IMR-90 (cell line): ENCODE measurements around the gene GLIS1. TPM values are rescaled to one million over a fixed set of nuclear protein-coding genes. Genes with fewer than 3 reads are reported as not detected.

ENCODE experiments used
- ATAC-seq: fragments of 200-7000 bp; cut with Tn5 transposase; 2 replicates; pipeline ENCODE4 v1.9.1; 2020; ENCODE audit warnings: low read depth, mild to moderate bottlenecking, moderate library complexity
- BruUV-seq: library from RNA; stranded (reverse); fragments of 400-500 nt; replicated peaks from 2 replicates; lab custom pipeline; 2021; lab: Mats Ljungman, UMichigan
- CTCF ChIA-PET: fragments of 300-600 bp; formaldehyde crosslinking; extraction: SDS; loops from one replicate; lab custom pipeline; 2021; ENCODE audit warnings: antibody characterized with exemption; lab: Yijun Ruan, JAX
- POLR2A ChIA-PET: fragments of 300-600 bp; sonication (Branson Sonifier 250); formaldehyde crosslinking; loops from one replicate; lab custom pipeline; 2022; ENCODE audit warnings: antibody characterized with exemption; ENCODE audit not compliant: unreplicated experiment; lab: Charles Lee
- DNase-seq: peaks from one replicate; pipeline ENCODE4 v3.0.0; 2013
- H2AFZ ChIP-seq: replicated peaks from 2 replicates; pipeline ENCODE3; 2013; ENCODE audit warnings: low read length, mild to moderate bottlenecking; ENCODE audit not compliant: poor library complexity
- H2AK5ac ChIP-seq: 2 replicates; pipeline ENCODE4 v1.6.1; 2013; ENCODE audit warnings: low read depth, low read length, inconsistent platforms
- H2AK9ac ChIP-seq: replicated peaks from 2 replicates; pipeline ENCODE3; 2013; ENCODE audit warnings: mild to moderate bottlenecking, low read depth, low read length, moderate library complexity; ENCODE audit not compliant: poor library complexity
- H2BK120ac ChIP-seq: 2 replicates; pipeline ENCODE4 v1.6.1; 2013; ENCODE audit warnings: low read depth, low read length, inconsistent platforms
- H2BK15ac ChIP-seq: 3 replicates; pipeline ENCODE4 v1.6.1; 2013; ENCODE audit warnings: low read depth, low read length, inconsistent platforms
- H2BK20ac ChIP-seq: 2 replicates; pipeline ENCODE4 v1.6.1; 2013; ENCODE audit warnings: low read depth, mild to moderate bottlenecking, inconsistent platforms, low read length, moderate library complexity
- H2BK5ac ChIP-seq: 2 replicates; pipeline ENCODE4 v1.6.1; 2013; ENCODE audit warnings: mild to moderate bottlenecking, low read depth, low read length, inconsistent platforms; ENCODE audit not compliant: poor library complexity, severe bottlenecking
- H3K14ac ChIP-seq: replicated peaks from 2 replicates; pipeline ENCODE4 v1.6.1; 2013; ENCODE audit warnings: low read depth, low read length, inconsistent platforms
- H3K18ac ChIP-seq: 2 replicates; pipeline ENCODE4 v1.6.1; 2013; ENCODE audit warnings: low read depth, low read length, control low read depth
- H3K23ac ChIP-seq: 2 replicates; pipeline ENCODE4 v1.6.1; 2013; ENCODE audit warnings: low read depth, low read length, inconsistent platforms
- H3K27ac ChIP-seq: 2 replicates; pipeline ENCODE4 v1.5.1; 2013; ENCODE audit warnings: mild to moderate bottlenecking, control low read depth, low read length; ENCODE audit not compliant: insufficient read depth
- H3K27me3 ChIP-seq: 2 replicates; pipeline ENCODE4 v1.6.1; 2013; ENCODE audit warnings: low read length; ENCODE audit not compliant: control insufficient read depth, insufficient read depth
- H3K36me3 ChIP-seq: 2 replicates; pipeline ENCODE4 v1.6.1; 2013; ENCODE audit warnings: low read length, mixed read lengths; ENCODE audit not compliant: control insufficient read depth, insufficient read depth
- H3K4ac ChIP-seq: 2 replicates; pipeline ENCODE4 v1.6.1; 2013; ENCODE audit warnings: low read depth, low read length, inconsistent platforms
- H3K4me1 ChIP-seq: 2 replicates; pipeline ENCODE4 v1.6.1; 2013; ENCODE audit warnings: low read length, mixed read lengths; ENCODE audit not compliant: control insufficient read depth, insufficient read depth
- H3K4me2 ChIP-seq: 2 replicates; pipeline ENCODE4 v1.6.1; 2013; ENCODE audit warnings: low read depth, mild to moderate bottlenecking, control low read depth, low read length, moderate library complexity
- H3K4me3 ChIP-seq: 2 replicates; pipeline ENCODE4 v1.5.1; 2013; ENCODE audit warnings: low read depth, mild to moderate bottlenecking, control low read depth, low read length, moderate library complexity; ENCODE audit not compliant: insufficient read depth
- H3K56ac ChIP-seq: 2 replicates; pipeline ENCODE4 v1.6.1; 2013; ENCODE audit warnings: low read length, inconsistent platforms; ENCODE audit not compliant: insufficient read depth; ENCODE audit errors: extremely low read depth
- H3K79me1 ChIP-seq, 2 experiments: 2 replicates each; pipeline ENCODE4 v1.6.1; 2013; ENCODE audit warnings: low read length in 2 of 2, inconsistent platforms in 1 of 2, low read depth in 1 of 2
- H3K9ac ChIP-seq: 2 replicates; pipeline ENCODE4 v1.6.1; 2013; ENCODE audit warnings: low read depth, low read length, control low read depth
- H3K9me1 ChIP-seq: 2 replicates; pipeline ENCODE4 v1.6.1; 2013; ENCODE audit warnings: low read length, inconsistent platforms; ENCODE audit not compliant: insufficient read depth
- H3K9me3 ChIP-seq: 2 replicates; pipeline ENCODE4 v1.6.1; 2013; ENCODE audit warnings: low read length; ENCODE audit not compliant: control insufficient read depth, insufficient read depth
- H4K20me1 ChIP-seq: 2 replicates; pipeline ENCODE4 v1.6.1; 2013; ENCODE audit warnings: low read length, inconsistent platforms; ENCODE audit not compliant: insufficient read depth
- H4K5ac ChIP-seq: 2 replicates; pipeline ENCODE4 v1.6.1; 2013; ENCODE audit warnings: mild to moderate bottlenecking, low read depth, low read length, control low read depth
- H4K8ac ChIP-seq, 2 experiments: 2 replicates each; pipeline ENCODE4 v1.6.1; 2013; ENCODE audit warnings: low read depth in 2 of 2, low read length in 2 of 2, control low read depth in 1 of 2, inconsistent platforms in 1 of 2
- H4K91ac ChIP-seq: 2 replicates; pipeline ENCODE4 v1.6.1; 2013; ENCODE audit warnings: low read depth, low read length, inconsistent platforms; ENCODE audit not compliant: insufficient read depth
- CHD1 ChIP-seq: IDR thresholded peaks from 2 replicates; pipeline ENCODE4 v1.6.1; 2012; ENCODE audit warnings: low read depth, low read length, improper control_type of control experiment
- FOS ChIP-seq: fragments of 150-350 bp; IDR thresholded peaks from 2 replicates; pipeline ENCODE4 v1.6.1; 2016; ENCODE audit warnings: low read depth, low read length
- MAFK ChIP-seq: IDR thresholded peaks from 2 replicates; pipeline ENCODE4 v1.6.1; 2012; ENCODE audit warnings: low read depth, low read length, improper control_type of control experiment
- POLR2A ChIP-seq: IDR thresholded peaks from 2 replicates; pipeline ENCODE4 v1.6.1; 2012; ENCODE audit warnings: mild to moderate bottlenecking, low read depth, low read length
- RAD21 ChIP-seq: IDR thresholded peaks from 2 replicates; pipeline ENCODE4 v1.6.1; 2012; ENCODE audit warnings: low read length, improper control_type of control experiment
- RFX5 ChIP-seq: IDR thresholded peaks from 2 replicates; pipeline ENCODE4 v1.8.0; 2012; ENCODE audit warnings: low read depth, mild to moderate bottlenecking, low read length, moderate library complexity
- SMC3 ChIP-seq: fragments of 150-350 bp; IDR thresholded peaks from 2 replicates; pipeline ENCODE4 v1.6.1; 2016; ENCODE audit warnings: low read depth, mild to moderate bottlenecking, antibody characterized with exemption, low read length, moderate library complexity
- WGBS, 2 experiments: methylation state at CpG; one replicate each; pipeline versions ENCODE4 v1.1.5 to v1.1.7; 2013; ENCODE audit warnings: missing lambda C conversion rate in 2 of 2; ENCODE audit not compliant: insufficient read length in 1 of 2; ENCODE audit errors: extremely low coverage in 2 of 2; 5-methylcytosine and 5-hydroxymethylcytosine counted together
- dilution Hi-C: fragments of 300-500 bp; cut with HindIII; formaldehyde crosslinking; loops from one replicate; pipeline ENCODE4 v1.14.3; 2018; ENCODE audit warnings: low sequenced_read_pairs; ENCODE audit not compliant: unreplicated experiment
- in situ Hi-C: fragments of 300-500 bp; cut with MboI; formaldehyde crosslinking; loops from 3 replicates; pipeline ENCODE4 v1.14.3; 2019; ENCODE audit warnings: low sequenced_read_pairs, inconsistent platforms, mixed read lengths
- intact Hi-C: fragments of 100-400 bp; cut with micrococcal nuclease; formaldehyde crosslinking; loops from 2 replicates; pipeline ENCODE4 v1.10.0; 2022
- polyA plus RNA-seq, 3 experiments: library from polyadenylated mRNA; depleted of rRNA; stranded (reverse); fragments of >200 nt; gene quantifications; 2 replicates each; pipeline ENCODE4 v1.2.3, GENCODE V29; 2012; ENCODE audit warnings: low replicate concordance in 1 of 3
- total RNA-seq: library from RNA; depleted of rRNA; stranded (reverse); fragments of >200 nt; gene quantifications from 2 replicates; pipeline ENCODE4 v1.2.3, GENCODE V29; 2012
- TF ChIP-seq, protein P1 (sequence below): conservative IDR thresholded peaks from 2 replicates; pipeline ENCODE4 v1.5.1; 2012; ENCODE audit warnings: mild to moderate bottlenecking, low read depth, low read length, improper control_type of control experiment
- TF ChIP-seq, protein P2 (sequence below): fragments of 150-350 bp; IDR thresholded peaks from 2 replicates; pipeline ENCODE4 v1.6.1; 2017; ENCODE audit warnings: mild to moderate bottlenecking, antibody characterized with exemption, low read length, low read depth

GLIS1 gene
- total and polyA plus RNA-seq, 2 of the 4 experiments (the other 2 are of a cell fraction): 0.18 to 2.3 TPM

- no peak overlapping the region for H2BK120ac ChIP-seq
- no peak overlapping the region for H4K5ac ChIP-seq
- ChIA-PET CTCF (interaction anchor here (0.7 kb wide), 1 partner anchor 188 kb away, joined by 3 read pairs; no protein-coding TSS in a partner anchor), POLR2A (no interaction called here)
- no peaks in the 10 kb centered on the region for H3K9me3 ChIP-seq
- H4K91ac ChIP-seq: no peak overlapping the region
- no peak overlapping the region for H2BK20ac ChIP-seq
- no peak overlapping the region for H2AK9ac ChIP-seq
- H3K18ac ChIP-seq: no peak overlapping the region
- H2AK5ac ChIP-seq: no peak overlapping the region
- H3K4me1 ChIP-seq: no peaks in the 10 kb centered on the region; the same call in 1 of the 2 replicates
- no peak overlapping the region for H3K4ac ChIP-seq
- ATAC-seq (peak; percentile 68), DNase-seq (peak; percentile 68)
- in situ Hi-C loops (no loop called here), dilution Hi-C loops (no loop called here), intact Hi-C loops (no loop called here)
- H3K56ac ChIP-seq: no peak overlapping the region
- H4K8ac ChIP-seq: no peak overlapping the region
- no peak overlapping the region for H3K27ac ChIP-seq
- H2BK5ac ChIP-seq: no peak overlapping the region
- 43% methylated on average over 3 of the region's 16 CpGs; no CpG with 5 or more reads in 1 of the 2 experiments for WGBS, 2 experiments
- peaks cover 17% of the 10 kb centered on the region; the same call in 1 of the 2 replicates for H4K20me1 ChIP-seq
- H3K79me1 ChIP-seq: peaks cover 0 to 4% of the 10 kb centered on the region in 2 experiments; a peak in 1 of 4 replicates
- H2AFZ ChIP-seq: peak overlapping the region; percentile 13
- H3K27me3 ChIP-seq: peaks cover 2% of the 10 kb centered on the region; the same call in 1 of the 2 replicates
- H3K4me3 ChIP-seq: no peak overlapping the region
- no peak overlapping the region for H3K4me2 ChIP-seq
- no TSS peak for BruUV-seq
- H3K9me1 ChIP-seq: peaks cover 3% of the 10 kb centered on the region; the same call in 1 of the 2 replicates
- no peak overlapping the region for H3K9ac ChIP-seq
- H3K36me3 ChIP-seq: no peaks in the 10 kb centered on the region
- H3K23ac ChIP-seq: peak overlapping the region; percentile 29; the same call in 1 of the 2 replicates
- TF ChIP-seq RFX5: no peak
- TF ChIP-seq RAD21: peak; percentile 39; the same call in 1 of the 2 replicates
- TF ChIP-seq CHD1: no peak
- no peak for TF ChIP-seq POLR2A
- no peak for TF ChIP-seq FOS
- TF ChIP-seq MAFK: no peak
- TF ChIP-seq, protein P1, sequence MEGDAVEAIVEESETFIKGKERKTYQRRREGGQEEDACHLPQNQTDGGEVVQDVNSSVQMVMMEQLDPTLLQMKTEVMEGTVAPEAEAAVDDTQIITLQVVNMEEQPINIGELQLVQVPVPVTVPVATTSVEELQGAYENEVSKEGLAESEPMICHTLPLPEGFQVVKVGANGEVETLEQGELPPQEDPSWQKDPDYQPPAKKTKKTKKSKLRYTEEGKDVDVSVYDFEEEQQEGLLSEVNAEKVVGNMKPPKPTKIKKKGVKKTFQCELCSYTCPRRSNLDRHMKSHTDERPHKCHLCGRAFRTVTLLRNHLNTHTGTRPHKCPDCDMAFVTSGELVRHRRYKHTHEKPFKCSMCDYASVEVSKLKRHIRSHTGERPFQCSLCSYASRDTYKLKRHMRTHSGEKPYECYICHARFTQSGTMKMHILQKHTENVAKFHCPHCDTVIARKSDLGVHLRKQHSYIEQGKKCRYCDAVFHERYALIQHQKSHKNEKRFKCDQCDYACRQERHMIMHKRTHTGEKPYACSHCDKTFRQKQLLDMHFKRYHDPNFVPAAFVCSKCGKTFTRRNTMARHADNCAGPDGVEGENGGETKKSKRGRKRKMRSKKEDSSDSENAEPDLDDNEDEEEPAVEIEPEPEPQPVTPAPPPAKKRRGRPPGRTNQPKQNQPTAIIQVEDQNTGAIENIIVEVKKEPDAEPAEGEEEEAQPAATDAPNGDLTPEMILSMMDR: peak; percentile 23; the same call in 1 of the 2 replicates
- peak; percentile 16; the same call in 1 of the 2 replicates for TF ChIP-seq SMC3
- TF ChIP-seq, protein P2, sequence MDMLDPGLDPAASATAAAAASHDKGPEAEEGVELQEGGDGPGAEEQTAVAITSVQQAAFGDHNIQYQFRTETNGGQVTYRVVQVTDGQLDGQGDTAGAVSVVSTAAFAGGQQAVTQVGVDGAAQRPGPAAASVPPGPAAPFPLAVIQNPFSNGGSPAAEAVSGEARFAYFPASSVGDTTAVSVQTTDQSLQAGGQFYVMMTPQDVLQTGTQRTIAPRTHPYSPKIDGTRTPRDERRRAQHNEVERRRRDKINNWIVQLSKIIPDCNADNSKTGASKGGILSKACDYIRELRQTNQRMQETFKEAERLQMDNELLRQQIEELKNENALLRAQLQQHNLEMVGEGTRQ: no peak
- 0 out of 2 replicates have a peak overlapping the region, but pooled peaks have one; percentile 13 for H3K14ac ChIP-seq
- H2BK15ac ChIP-seq: no peak overlapping the region
Observed at GRCh38 chr1:53639251-53639763, 99.7 kb downstream of the GLIS1 start.
